Activated T-helper 17 cell treated with anti-CD3 and anti-CD28 coated beads, Interleukin-2, amount 50 U/mL, for 72 hours (primary cell): Measurements from ENCODE around the gene PJA2. TPM values are rescaled to one million over a fixed set of nuclear protein-coding genes. Genes with fewer than 3 reads are reported as not detected.

ENCODE experiments used
- ATAC-seq: fragments of 150-1000 bp; cut with Tn5 transposase; replicated peaks from 2 replicates; pipeline ENCODE4 v1.10.0; 2021; ENCODE audit warnings: mild to moderate bottlenecking, moderate library complexity
- H3K27ac Mint-ChIP-seq: one replicate; pipeline ENCODE4 v1.8.0; 2022; ENCODE audit warnings: mixed read lengths
- H3K27me3 Mint-ChIP-seq: one replicate; pipeline ENCODE4 v1.8.0; 2022; ENCODE audit warnings: mixed read lengths
- H3K36me3 Mint-ChIP-seq: one replicate; pipeline ENCODE4 v1.8.0; 2022; ENCODE audit warnings: low read depth, mild to moderate bottlenecking, mixed read lengths
- H3K4me1 Mint-ChIP-seq: one replicate; pipeline ENCODE4 v1.8.0; 2022; ENCODE audit warnings: mixed read lengths
- H3K4me3 Mint-ChIP-seq: one replicate; pipeline ENCODE4 v1.8.0; 2022; ENCODE audit warnings: mild to moderate bottlenecking, mixed read lengths
- H3K9me3 Mint-ChIP-seq: one replicate; pipeline ENCODE4 v1.8.0; 2022; ENCODE audit warnings: mixed read lengths
- total RNA-seq, 2 donors: library from RNA; stranded (reverse); gene quantifications; one replicate each; pipeline ENCODE4 v1.2.3, GENCODE V29; 2022

Gene PJA2
- total RNA-seq, 2 donors from 2014 or later: 53.9 to 91.0 TPM

DNA sequence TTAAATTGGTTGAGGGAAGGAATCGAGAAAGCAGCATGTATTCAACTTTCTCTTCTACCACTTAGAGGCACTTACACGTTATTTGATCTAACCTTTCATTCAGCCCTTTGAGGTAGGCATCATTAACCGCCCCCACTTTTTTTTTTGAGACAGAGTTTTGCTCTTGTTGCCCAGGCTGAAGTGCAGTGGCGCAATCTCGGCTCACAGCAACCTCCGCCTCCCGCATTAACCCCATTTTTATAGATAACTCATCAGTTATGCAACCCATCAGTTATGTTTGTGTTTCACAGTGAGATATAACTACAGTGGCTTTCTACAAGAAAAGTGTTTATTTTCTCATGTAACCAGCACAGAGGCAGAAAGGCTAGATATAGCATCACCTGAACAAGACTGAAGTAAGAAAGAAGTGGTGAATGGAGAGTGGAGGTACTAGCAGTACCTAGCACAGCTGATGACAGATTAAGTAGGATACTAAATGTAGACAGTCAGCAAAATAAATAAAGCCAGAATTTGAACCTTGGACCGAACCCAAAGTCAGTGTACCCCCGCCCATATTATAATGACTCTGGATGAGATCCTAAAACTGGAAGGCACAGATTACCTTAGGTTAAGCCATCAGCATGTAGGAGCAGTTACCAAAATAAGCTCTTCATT, 91.2 kb downstream of the PJA2 start:
- no peaks in the 10 kb centered on the region for H3K4me1 Mint-ChIP-seq
- H3K9me3 Mint-ChIP-seq: peaks cover 4% of the 10 kb centered on the region
- H3K27ac Mint-ChIP-seq: no peak overlapping the region
- no peaks in the 10 kb centered on the region for H3K27me3 Mint-ChIP-seq
- ATAC-seq: no peak
- H3K4me3 Mint-ChIP-seq: no peak overlapping the region
- H3K36me3 Mint-ChIP-seq: no peaks in the 10 kb centered on the region

DNA sequence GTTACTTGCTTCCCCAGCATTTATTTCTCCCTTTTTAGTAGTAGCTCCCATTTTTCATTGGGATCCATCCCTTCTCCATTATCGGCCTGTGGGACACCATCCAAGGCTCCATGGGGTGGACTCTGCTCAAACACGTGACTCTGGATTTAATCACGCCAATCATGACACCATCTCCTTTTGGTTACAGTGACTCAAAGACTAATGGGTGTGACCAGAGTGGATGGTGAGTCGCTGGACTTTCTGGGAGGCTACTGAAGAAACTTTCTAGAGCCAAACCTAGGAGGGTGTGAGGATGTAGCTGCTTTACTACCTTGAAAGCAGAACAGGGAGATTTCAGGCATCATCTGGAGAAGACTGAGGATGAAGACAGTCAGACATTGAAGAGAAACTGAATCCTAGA, 93.1 kb downstream of the PJA2 start:
- no peak for ATAC-seq
- H3K27me3 Mint-ChIP-seq: no peaks in the 10 kb centered on the region
- no peak overlapping the region for H3K27ac Mint-ChIP-seq
- H3K4me1 Mint-ChIP-seq: no peaks in the 10 kb centered on the region
- H3K9me3 Mint-ChIP-seq: peaks cover 7% of the 10 kb centered on the region
- no peaks in the 10 kb centered on the region for H3K36me3 Mint-ChIP-seq
- no peak overlapping the region for H3K4me3 Mint-ChIP-seq

DNA sequence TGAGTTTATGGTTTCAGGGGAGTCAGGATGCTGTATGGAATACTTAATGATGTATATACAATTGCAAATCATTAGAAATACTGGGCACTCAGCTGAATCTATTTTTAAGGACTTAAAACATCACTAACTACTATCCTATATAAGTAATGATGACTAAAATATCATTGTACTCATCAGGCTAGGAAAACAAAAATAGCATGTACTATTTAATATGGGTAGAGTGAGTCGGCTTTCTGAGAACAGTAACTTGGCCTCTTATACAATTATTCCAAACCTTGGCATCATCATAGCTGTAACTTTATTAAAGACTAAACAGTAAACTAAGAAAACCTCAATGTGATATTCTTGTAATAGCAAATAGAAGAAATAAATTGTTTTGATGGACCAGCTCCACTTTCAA, 94.5 kb downstream of the PJA2 start:
- no peak for ATAC-seq
- Mint-ChIP-seq H3K27ac (no peak overlapping the region), H3K9me3 (peaks cover 5% of the 10 kb centered on the region), H3K36me3 (no peaks in the 10 kb centered on the region), H3K4me1 (no peaks in the 10 kb centered on the region), H3K27me3 (no peaks in the 10 kb centered on the region), H3K4me3 (no peak overlapping the region)

DNA sequence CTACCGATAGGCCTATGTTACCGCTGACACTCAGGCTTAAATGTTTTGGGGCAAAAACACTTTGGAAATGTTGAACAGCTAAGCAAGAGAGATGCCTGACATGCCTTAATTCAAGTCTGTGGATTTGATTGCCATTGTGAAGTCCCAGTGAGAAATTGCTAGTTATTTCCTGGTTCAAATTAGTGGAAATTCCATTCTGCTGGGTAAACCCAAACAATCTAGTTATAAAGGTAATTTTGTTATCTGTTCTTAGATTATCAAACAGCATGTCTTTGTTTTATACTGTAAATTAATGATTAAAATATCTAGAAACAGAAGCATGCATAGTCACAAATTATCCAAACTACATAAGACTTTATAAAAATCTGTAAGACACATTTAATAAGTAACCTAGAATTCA, 96.6 kb downstream of the PJA2 start:
- Mint-ChIP-seq H3K36me3 (no peaks in the 10 kb centered on the region), H3K4me3 (no peak overlapping the region), H3K4me1 (no peaks in the 10 kb centered on the region), H3K9me3 (peaks cover 3% of the 10 kb centered on the region), H3K27me3 (no peaks in the 10 kb centered on the region), H3K27ac (no peak overlapping the region)
- no peak for ATAC-seq

- Mint-ChIP-seq H3K4me1 (no peaks in the 10 kb centered on the region), H3K27me3 (no peaks in the 10 kb centered on the region), H3K4me3 (no peak overlapping the region), H3K9me3 (peaks cover 3% of the 10 kb centered on the region), H3K36me3 (no peaks in the 10 kb centered on the region), H3K27ac (no peak overlapping the region)
- no peak for ATAC-seq
Measured at GRCh38 chr5:109312695-109313094, 97.1 kb downstream of the PJA2 start.

- no peak overlapping the region for H3K27ac Mint-ChIP-seq
- no peak for ATAC-seq
- H3K4me1 Mint-ChIP-seq: no peaks in the 10 kb centered on the region
- no peaks in the 10 kb centered on the region for H3K27me3 Mint-ChIP-seq
- no peak overlapping the region for H3K4me3 Mint-ChIP-seq
- no peaks in the 10 kb centered on the region for H3K36me3 Mint-ChIP-seq
- H3K9me3 Mint-ChIP-seq: peaks cover 3% of the 10 kb centered on the region
Measured at GRCh38 chr5:109310315-109310714, 99.5 kb downstream of the PJA2 start.

DNA sequence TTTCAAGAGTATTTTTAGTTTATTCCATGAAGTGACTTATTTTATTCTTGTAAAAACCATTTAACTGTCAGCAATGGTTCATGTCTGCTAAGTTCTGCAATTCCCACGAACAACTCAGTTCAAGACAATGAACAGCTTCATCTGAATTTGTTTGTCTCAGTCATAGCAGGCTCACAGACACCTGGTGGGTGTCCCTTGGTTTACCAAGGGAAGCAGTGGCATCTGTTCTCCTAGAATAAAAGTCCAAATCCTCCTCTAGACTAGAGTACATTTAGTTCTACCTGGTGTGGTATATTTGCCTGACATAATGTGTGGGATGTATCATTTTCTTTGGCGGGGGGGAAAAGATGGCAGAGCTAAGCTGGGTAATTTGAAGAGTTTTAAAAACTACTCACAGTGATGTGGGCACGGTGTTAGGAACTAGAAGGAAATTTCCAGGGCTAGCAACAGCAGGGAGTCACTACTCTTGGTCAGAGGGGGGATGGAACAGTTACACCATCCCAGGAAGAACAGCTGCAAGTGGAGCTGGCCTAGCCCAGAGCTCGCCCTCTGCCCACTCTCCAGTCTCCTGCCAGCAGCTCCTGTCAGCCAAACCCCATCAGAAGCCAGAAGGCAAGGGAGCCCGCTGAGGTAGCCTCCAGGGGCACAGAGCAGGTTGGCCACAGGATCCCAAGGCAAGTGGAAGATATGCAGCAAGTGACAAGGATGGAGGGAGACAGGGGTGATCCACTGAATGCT, 100.3 kb downstream of the PJA2 start:
- no peak overlapping the region for H3K4me3 Mint-ChIP-seq
- H3K4me1 Mint-ChIP-seq: no peaks in the 10 kb centered on the region
- no peaks in the 10 kb centered on the region for H3K36me3 Mint-ChIP-seq
- H3K9me3 Mint-ChIP-seq: peaks cover 3% of the 10 kb centered on the region
- no peak for ATAC-seq
- no peaks in the 10 kb centered on the region for H3K27me3 Mint-ChIP-seq
- H3K27ac Mint-ChIP-seq: no peak overlapping the region

DNA sequence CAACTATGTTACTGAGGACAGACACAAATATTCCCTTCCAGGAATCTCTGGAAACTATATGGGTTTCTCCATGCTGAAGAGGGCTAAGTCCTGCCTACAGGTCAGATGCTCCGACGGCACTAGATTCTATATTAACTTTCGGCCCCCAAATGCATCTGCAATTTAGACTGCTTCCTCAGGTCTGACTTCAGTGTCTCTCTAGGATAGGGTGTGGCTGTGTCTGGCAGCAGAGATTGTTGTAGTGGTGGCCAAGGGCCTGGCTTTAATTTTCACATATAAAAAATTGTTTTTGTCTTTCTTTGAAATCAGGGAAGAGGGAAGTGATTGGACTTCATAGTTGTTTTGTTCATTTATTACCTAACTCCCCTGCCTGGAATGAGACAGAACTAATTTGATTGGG, 101.8 kb downstream of the PJA2 start:
- no peaks in the 10 kb centered on the region for H3K27me3 Mint-ChIP-seq
- no peak overlapping the region for H3K4me3 Mint-ChIP-seq
- no peaks in the 10 kb centered on the region for H3K9me3 Mint-ChIP-seq
- H3K4me1 Mint-ChIP-seq: no peaks in the 10 kb centered on the region
- H3K27ac Mint-ChIP-seq: no peak overlapping the region
- no peak for ATAC-seq
- no peaks in the 10 kb centered on the region for H3K36me3 Mint-ChIP-seq

- no peaks in the 10 kb centered on the region for H3K4me1 Mint-ChIP-seq
- ATAC-seq: no peak
- no peak overlapping the region for H3K4me3 Mint-ChIP-seq
- H3K27me3 Mint-ChIP-seq: no peaks in the 10 kb centered on the region
- no peaks in the 10 kb centered on the region for H3K9me3 Mint-ChIP-seq
- no peak overlapping the region for H3K27ac Mint-ChIP-seq
- H3K36me3 Mint-ChIP-seq: no peaks in the 10 kb centered on the region
Measured at GRCh38 chr5:109307456-109307855, 102.3 kb downstream of the PJA2 start.

GRCh38 chr5:109305352-109305751, 104.4 kb downstream of the PJA2 start:
- ATAC-seq: no peak
- no peaks in the 10 kb centered on the region for H3K36me3 Mint-ChIP-seq

GRCh38 chr5:109304309-109304708, 105.5 kb downstream of the PJA2 start:
- no peaks in the 10 kb centered on the region for H3K4me1 Mint-ChIP-seq
- H3K36me3 Mint-ChIP-seq: no peaks in the 10 kb centered on the region
- no peak overlapping the region for H3K4me3 Mint-ChIP-seq
- H3K27me3 Mint-ChIP-seq: no peaks in the 10 kb centered on the region
- no peak overlapping the region for H3K27ac Mint-ChIP-seq
- ATAC-seq: no peak
- H3K9me3 Mint-ChIP-seq: no peaks in the 10 kb centered on the region

More at GRCh38 chr5:109305352-109305751, 104.4 kb downstream of the PJA2 start:
- H3K9me3 Mint-ChIP-seq: no peaks in the 10 kb centered on the region
- H3K4me3 Mint-ChIP-seq: no peak overlapping the region
- no peak overlapping the region for H3K27ac Mint-ChIP-seq
- H3K4me1 Mint-ChIP-seq: no peaks in the 10 kb centered on the region
- H3K27me3 Mint-ChIP-seq: no peaks in the 10 kb centered on the region

GRCh38 chr5:109300367-109300766, 109.4 kb downstream of the PJA2 start:
- Mint-ChIP-seq H3K4me3 (no peak overlapping the region), H3K9me3 (no peaks in the 10 kb centered on the region), H3K36me3 (no peaks in the 10 kb centered on the region), H3K27me3 (no peaks in the 10 kb centered on the region), H3K27ac (no peak overlapping the region), H3K4me1 (no peaks in the 10 kb centered on the region)
- no peak for ATAC-seq

- Mint-ChIP-seq H3K27me3 (no peaks in the 10 kb centered on the region), H3K9me3 (peaks cover 3% of the 10 kb centered on the region), H3K4me1 (no peaks in the 10 kb centered on the region), H3K4me3 (no peak overlapping the region), H3K36me3 (no peaks in the 10 kb centered on the region), H3K27ac (no peak overlapping the region)
- no peak for ATAC-seq
Measured at GRCh38 chr5:109299557-109299956, 110.2 kb downstream of the PJA2 start.

DNA sequence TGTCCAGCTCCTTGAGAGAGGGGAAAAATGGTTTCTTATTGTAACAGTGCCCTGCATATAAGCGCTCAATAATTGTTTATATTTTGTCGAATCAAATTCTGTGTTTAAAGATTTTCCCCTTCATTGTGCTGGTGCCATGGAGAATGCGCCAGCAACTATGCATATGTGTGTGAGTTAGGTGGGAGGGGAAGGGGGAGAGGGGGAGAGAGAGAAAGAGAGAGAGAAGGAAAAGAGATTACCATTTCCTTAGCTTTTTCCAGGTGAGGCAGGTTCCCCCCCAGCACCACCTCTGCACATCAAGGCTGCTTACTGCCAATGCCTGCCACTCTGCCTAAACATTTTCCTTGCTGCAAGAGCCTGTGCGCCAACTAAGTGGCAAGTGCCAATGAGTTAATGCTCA, 111.0 kb downstream of the PJA2 start:
- Mint-ChIP-seq H3K4me3 (no peak overlapping the region), H3K36me3 (no peaks in the 10 kb centered on the region), H3K9me3 (peaks cover 6% of the 10 kb centered on the region), H3K27me3 (no peaks in the 10 kb centered on the region), H3K4me1 (no peaks in the 10 kb centered on the region), H3K27ac (no peak overlapping the region)
- ATAC-seq: no peak

DNA sequence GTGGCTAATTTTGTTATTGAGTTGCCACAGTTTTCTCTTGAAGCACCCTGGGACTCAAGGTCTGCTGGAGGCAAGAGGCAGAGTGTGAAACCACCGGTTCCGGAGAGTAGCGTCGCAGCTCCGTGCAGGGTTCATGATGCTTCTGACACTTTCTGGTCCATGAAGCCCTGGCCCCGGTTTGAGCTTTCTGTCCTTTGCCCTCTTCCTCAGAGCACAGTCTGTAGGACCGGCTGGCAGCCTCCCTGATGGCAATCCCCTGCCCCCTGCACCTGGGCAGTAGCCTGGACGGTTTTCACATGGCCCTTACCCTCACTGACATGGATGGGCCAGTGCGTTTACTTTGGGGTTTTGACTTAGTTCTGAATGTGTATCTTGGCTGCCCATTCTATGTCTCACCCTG, 111.9 kb downstream of the PJA2 start:
- ATAC-seq: no peak
- Mint-ChIP-seq H3K36me3 (no peaks in the 10 kb centered on the region), H3K4me1 (no peaks in the 10 kb centered on the region), H3K27ac (no peak overlapping the region), H3K4me3 (no peak overlapping the region), H3K9me3 (peaks cover 11% of the 10 kb centered on the region), H3K27me3 (no peaks in the 10 kb centered on the region)
